Measurements from ENCODE around the gene SLK. TPM values are rescaled to one million over a fixed set of nuclear protein-coding genes. Genes with fewer than 3 reads are reported as not detected.

Gene SLK
- total RNA-seq, 1 donor from 2014 or later = 27.5 TPM

GRCh38 chr10:104020020-104020419 lies 53.1 kb downstream of the SLK start:
- no peaks in the 10 kb centered on the region for H3K4me1 ChIP-seq (ENCODE audit: insufficient read depth, low read length)
- H3K27ac ChIP-seq (ENCODE audit: low read depth, low read length) = no peak overlapping the region
- no peaks in the 10 kb centered on the region for H3K27me3 Mint-ChIP-seq (ENCODE audit: low read depth, unreplicated experiment)
- H3K4me2 ChIP-seq (ENCODE audit: low read length) = no peak overlapping the region
- no peak overlapping the region for H3K27ac Mint-ChIP-seq (ENCODE audit: unreplicated experiment)
- no peaks in the 10 kb centered on the region for H3K9me3 Mint-ChIP-seq (ENCODE audit: unreplicated experiment)
- no peaks in the 10 kb centered on the region for H3K79me2 ChIP-seq (ENCODE audit: insufficient read depth, low read length)
- FAIRE-seq (no peak), DNase-seq (ENCODE audit: low read depth) (no peak)
- H3K36me3 Mint-ChIP-seq (ENCODE audit: low read depth, unreplicated experiment) = peaks cover 10% of the 10 kb centered on the region
- H3K4me1 Mint-ChIP-seq (ENCODE audit: low read depth, unreplicated experiment) = no peaks in the 10 kb centered on the region
- no peaks in the 10 kb centered on the region for H3K27me3 ChIP-seq (ENCODE audit: insufficient read depth, low read length)
- no peaks in the 10 kb centered on the region for H4K20me1 ChIP-seq (ENCODE audit: insufficient read depth, low read length)
- H3K4me3 ChIP-seq (ENCODE audit: insufficient read depth, low read depth, low read length) = no peak overlapping the region
- no peaks in the 10 kb centered on the region for H3K9me3 ChIP-seq (ENCODE audit: insufficient read depth, low read depth, low read length)
- H3K9ac ChIP-seq (ENCODE audit: low read length) = no peak overlapping the region
- no peak overlapping the region for H3K4me3 Mint-ChIP-seq (ENCODE audit: unreplicated experiment)
- TF ChIP-seq EZH2 (IDR thresholded peaks at IDR 0.05; ENCODE audit: insufficient read depth, low read length) (no peak), CTCF (IDR thresholded peaks at IDR 0.05; ENCODE audit: insufficient read depth, low read depth, low read length) (no peak)
- peaks cover 36% of the 10 kb centered on the region for H3K36me3 ChIP-seq (ENCODE audit: insufficient read depth, low read length)
- H2AFZ ChIP-seq (ENCODE audit: low read depth, low read length) = no peak overlapping the region

DNA sequence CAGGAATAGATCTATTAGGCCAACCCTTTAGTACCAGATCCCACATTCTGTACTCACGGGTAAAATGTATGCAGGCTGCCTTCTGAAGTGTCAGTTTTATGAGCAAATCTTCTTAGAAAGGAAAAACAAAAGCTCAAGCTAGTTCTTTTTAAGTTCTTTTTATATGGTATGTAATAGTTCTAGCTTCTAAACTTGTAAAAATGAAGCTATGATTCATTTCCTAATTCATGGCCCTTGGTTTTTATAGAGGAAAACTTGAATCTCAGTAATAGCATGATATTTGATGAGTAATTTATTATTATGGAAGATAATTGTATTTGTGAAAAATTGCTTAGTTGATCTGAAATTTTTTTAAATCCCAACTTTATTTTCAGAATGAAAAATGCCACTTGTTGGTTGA lies 54.3 kb downstream of the SLK start:
- no peak overlapping the region for H3K27ac Mint-ChIP-seq (ENCODE audit: unreplicated experiment)
- no peak for DNase-seq (ENCODE audit: low read depth)
- Histone ChIP-seq H3K27ac (ENCODE audit: low read depth, low read length) (no peak overlapping the region), H3K27me3 (ENCODE audit: insufficient read depth, low read length) (no peaks in the 10 kb centered on the region), H3K79me2 (ENCODE audit: insufficient read depth, low read length) (no peaks in the 10 kb centered on the region), H2AFZ (ENCODE audit: low read depth, low read length) (no peak overlapping the region), H3K9ac (ENCODE audit: low read length) (no peak overlapping the region), H3K4me3 (ENCODE audit: insufficient read depth, low read depth, low read length) (no peak overlapping the region), H4K20me1 (ENCODE audit: insufficient read depth, low read length) (no peaks in the 10 kb centered on the region), H3K4me2 (ENCODE audit: low read length) (no peak overlapping the region), H3K4me1 (ENCODE audit: insufficient read depth, low read length) (no peaks in the 10 kb centered on the region), H3K36me3 (ENCODE audit: insufficient read depth, low read length) (peaks cover 44% of the 10 kb centered on the region), H3K9me3 (ENCODE audit: insufficient read depth, low read depth, low read length) (no peaks in the 10 kb centered on the region)
- no peak overlapping the region for H3K4me3 Mint-ChIP-seq (ENCODE audit: unreplicated experiment)
- no peaks in the 10 kb centered on the region for H3K4me1 Mint-ChIP-seq (ENCODE audit: low read depth, unreplicated experiment)
- no peak for TF ChIP-seq CTCF (IDR thresholded peaks at IDR 0.05; ENCODE audit: insufficient read depth, low read depth, low read length)
- TF ChIP-seq EZH2 (IDR thresholded peaks at IDR 0.05; ENCODE audit: insufficient read depth, low read length) = no peak
- FAIRE-seq = no peak
- H3K9me3 Mint-ChIP-seq (ENCODE audit: unreplicated experiment) = no peaks in the 10 kb centered on the region
- no peaks in the 10 kb centered on the region for H3K27me3 Mint-ChIP-seq (ENCODE audit: low read depth, unreplicated experiment)
- H3K36me3 Mint-ChIP-seq (ENCODE audit: low read depth, unreplicated experiment) = peaks cover 10% of the 10 kb centered on the region

- no peaks in the 10 kb centered on the region for H4K20me1 ChIP-seq (ENCODE audit: insufficient read depth, low read length)
- no peak overlapping the region for H3K4me3 ChIP-seq (ENCODE audit: insufficient read depth, low read depth, low read length)
- Mint-ChIP-seq H3K4me3 (ENCODE audit: unreplicated experiment) (no peak overlapping the region), H3K27ac (ENCODE audit: unreplicated experiment) (no peak overlapping the region), H3K36me3 (ENCODE audit: low read depth, unreplicated experiment) (peaks cover 10% of the 10 kb centered on the region), H3K9me3 (ENCODE audit: unreplicated experiment) (no peaks in the 10 kb centered on the region), H3K4me1 (ENCODE audit: low read depth, unreplicated experiment) (no peaks in the 10 kb centered on the region), H3K27me3 (ENCODE audit: low read depth, unreplicated experiment) (no peaks in the 10 kb centered on the region)
- no peaks in the 10 kb centered on the region for H3K4me1 ChIP-seq (ENCODE audit: insufficient read depth, low read length)
- H2AFZ ChIP-seq (ENCODE audit: low read depth, low read length) = no peak overlapping the region
- peaks cover 49% of the 10 kb centered on the region for H3K36me3 ChIP-seq (ENCODE audit: insufficient read depth, low read length)
- no peaks in the 10 kb centered on the region for H3K79me2 ChIP-seq (ENCODE audit: insufficient read depth, low read length)
- FAIRE-seq (no peak), DNase-seq (ENCODE audit: low read depth) (no peak)
- no peak overlapping the region for H3K4me2 ChIP-seq (ENCODE audit: low read length)
- no peaks in the 10 kb centered on the region for H3K9me3 ChIP-seq (ENCODE audit: insufficient read depth, low read depth, low read length)
- no peak overlapping the region for H3K9ac ChIP-seq (ENCODE audit: low read length)
- no peak overlapping the region for H3K27ac ChIP-seq (ENCODE audit: low read depth, low read length)
- no peak for TF ChIP-seq CTCF (IDR thresholded peaks at IDR 0.05; ENCODE audit: insufficient read depth, low read depth, low read length)
- TF ChIP-seq EZH2 (IDR thresholded peaks at IDR 0.05; ENCODE audit: insufficient read depth, low read length) = no peak
- no peaks in the 10 kb centered on the region for H3K27me3 ChIP-seq (ENCODE audit: insufficient read depth, low read length)
Measured at GRCh38 chr10:104022026-104022425, 55.1 kb downstream of the SLK start.
